ENCODE results near the gene ZFP36L1. TPM values are rescaled to one million over a fixed set of nuclear protein-coding genes. Genes with fewer than 3 reads are reported as not detected.

Gene ZFP36L1
- total RNA-seq, 2 donors from 2014 or later = 73.4 to 158 TPM

DNA sequence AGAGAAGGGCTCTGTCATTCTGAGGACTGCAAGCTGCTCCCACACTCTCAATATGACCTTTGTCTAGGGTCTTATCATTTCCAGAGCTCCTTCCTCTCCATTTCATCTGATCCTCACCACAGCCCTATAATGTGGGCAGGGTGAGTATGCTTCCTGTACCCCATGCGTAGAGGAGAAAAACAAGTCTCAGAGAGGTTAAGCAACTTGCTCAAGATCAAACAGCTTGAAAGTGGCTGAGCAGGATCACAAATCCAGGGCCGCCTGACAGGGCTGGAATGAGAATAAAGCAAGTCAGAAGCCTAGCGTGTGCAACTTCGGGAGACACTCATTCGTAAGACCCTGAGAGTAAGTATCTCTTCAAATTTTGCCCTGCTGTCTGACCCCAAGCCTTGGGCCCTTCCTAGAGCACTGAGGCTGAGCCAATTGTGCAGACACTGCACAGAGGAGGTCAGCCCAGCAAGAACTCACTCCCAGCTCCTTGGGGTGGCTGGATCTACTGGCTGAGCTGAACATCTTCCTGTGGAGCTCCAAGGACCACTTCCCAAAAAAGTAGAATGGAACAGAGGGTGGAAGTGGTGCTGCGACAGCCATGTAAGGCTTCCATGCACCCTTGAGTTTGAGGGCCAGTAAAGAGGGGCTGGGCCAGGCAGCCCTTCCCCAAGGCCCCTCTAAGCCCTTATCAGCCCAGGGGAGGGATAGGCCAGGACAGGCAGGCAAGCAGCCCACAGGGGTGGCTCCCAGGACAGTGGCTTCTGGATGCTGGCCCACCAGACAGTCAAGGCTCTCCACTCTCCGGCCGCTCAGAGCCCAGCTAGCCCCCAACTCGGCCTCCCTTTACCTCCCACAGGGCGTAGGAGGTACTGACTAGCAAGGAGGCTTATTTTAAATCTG lies 10.5 kb downstream of the ZFP36L1 start:
- ATAC-seq (peak; percentile 78 to 85), DNase-seq (ENCODE audit: low spot score in 2 of 2) (peak; percentile 68 to 79)
- Mint-ChIP-seq H3K27ac (peak overlapping the region; percentile 90 to 92), H3K36me3 (peaks cover 5 to 18% of the 10 kb centered on the region in 2 donors), H3K9me3 (peaks cover 0 to 4% of the 10 kb centered on the region in 2 donors)

DNA sequence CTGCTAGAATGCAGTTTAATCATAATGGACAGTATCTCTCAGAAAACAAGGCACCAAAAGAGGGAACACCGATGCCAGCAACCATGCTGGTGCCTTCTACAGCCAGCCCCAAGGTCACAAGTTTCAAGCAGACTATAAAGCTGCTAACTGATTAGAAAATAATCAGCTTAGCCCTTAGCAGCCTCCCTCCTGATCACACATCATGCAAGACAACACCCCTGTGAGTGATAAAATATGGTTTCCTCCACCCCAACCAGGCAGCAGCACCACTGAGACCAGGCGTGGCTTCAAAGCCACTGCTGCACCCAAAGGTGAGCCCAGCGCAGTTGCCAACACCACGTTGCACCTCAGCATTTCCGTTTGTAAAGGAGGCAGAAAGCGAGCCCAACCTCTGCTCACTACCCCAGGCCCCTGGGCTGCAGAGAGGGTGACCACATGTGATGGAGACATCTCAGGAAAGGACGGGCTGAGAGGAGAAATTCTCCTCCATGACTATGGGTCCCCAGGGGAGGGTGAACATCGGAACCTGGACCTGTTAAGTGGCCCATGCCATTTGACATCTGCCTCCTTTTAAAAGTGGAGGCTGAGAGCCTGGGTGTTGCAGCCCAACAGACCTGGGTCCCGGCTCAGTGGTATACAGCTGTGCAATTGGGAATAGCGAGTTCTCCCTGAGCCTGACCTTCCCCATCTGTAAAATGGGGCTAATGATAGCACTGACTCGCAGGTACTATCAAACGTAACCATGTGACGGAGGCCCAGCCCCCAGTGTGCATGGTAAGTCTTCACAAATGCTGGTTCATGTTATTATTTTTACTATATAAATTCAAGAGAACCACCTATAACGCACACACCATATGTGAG lies 11.5 kb downstream of the ZFP36L1 start:
- H3K27ac Mint-ChIP-seq = peak overlapping the region; percentile 91 to 92

DNA sequence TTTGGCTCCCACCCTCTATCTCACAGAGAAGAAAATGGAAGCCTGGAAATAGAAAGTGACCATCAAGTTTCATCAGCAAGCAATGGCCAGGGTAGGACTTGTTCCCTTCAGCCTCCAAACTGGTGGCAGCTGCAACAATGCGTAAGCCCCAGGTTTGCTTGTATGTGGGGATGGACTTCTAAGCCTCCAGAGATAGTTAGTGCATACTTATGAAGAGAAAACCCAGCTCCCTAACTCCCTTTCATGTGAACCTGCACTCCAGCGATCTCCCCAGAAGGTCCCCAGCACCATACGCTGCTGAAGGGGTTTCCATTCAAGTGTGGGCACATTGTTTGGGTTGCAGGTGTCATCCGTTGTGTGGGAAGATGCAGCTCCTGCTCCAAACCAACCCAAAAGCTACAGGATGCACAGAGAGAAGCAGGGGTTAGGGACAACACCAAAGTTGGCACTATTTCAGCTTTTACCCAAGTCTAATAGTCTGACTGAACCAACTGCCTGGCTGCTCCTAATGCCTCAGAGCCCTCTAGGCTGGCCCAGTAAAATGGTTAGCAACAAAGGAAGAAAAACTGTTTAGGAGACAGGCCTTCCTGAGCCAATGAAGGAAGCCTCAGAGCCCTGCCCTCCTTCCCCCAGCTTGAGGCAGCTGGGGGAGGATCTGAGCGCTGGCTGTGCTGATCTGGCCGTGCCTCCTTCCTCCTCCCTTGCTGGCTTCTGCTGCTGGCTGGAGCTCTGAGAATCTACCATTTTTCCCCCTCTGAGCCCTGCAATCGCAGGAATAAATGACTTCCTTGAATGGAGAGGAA lies 12.3 kb downstream of the ZFP36L1 start:
- DNase-seq (ENCODE audit: low spot score in 2 of 2) = peak in 1 of 2 donors; percentile 20
- Mint-ChIP-seq H3K27ac (peak overlapping the region; percentile 91 to 92), H3K36me3 (peaks cover 6 to 7% of the 10 kb centered on the region in 2 donors), H3K9me3 (peaks cover 4 to 6% of the 10 kb centered on the region in 2 donors)
- no peak for ATAC-seq

More for the DNA sequence above, 11.5 kb downstream of the ZFP36L1 start:
- ATAC-seq = peak; percentile 16 to 18
- Mint-ChIP-seq H3K9me3 (peaks cover 0 to 4% of the 10 kb centered on the region in 2 donors), H3K36me3 (peaks cover 5 to 10% of the 10 kb centered on the region in 2 donors)
- peak; percentile 47 to 65 for DNase-seq (ENCODE audit: low spot score in 2 of 2)

DNA sequence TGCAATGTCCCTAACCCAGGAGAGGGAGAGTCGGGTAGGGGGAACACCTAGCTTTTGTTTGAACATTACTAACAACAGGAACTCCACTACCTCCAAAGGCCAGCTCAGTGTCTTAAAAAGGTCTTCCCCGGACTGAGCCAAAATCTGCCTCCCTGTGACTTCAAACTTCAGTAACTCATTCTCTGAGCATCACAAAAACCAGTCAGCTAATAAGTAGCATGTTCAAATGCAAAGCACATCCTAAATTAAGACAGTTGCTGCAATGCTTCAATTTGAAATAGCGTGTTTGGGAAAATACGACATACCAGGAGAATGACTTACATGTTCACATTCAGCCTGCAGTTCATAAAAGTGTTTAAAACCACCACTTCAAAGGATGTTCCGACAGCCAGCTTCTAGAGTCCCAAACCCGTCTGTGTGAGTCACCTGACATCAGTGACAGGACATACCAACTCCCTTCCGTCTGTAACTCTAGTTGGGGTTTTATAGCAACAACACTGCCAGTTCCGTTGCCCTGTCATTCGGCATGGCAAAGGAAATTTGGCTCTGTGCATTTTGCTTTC lies 13.0 kb downstream of the ZFP36L1 start:
- Mint-ChIP-seq H3K36me3 (peaks cover 3 to 13% of the 10 kb centered on the region in 2 donors), H3K9me3 (peaks cover 2 to 11% of the 10 kb centered on the region in 2 donors), H3K27ac (peak overlapping the region; percentile 34 to 92)
- DNase-seq (ENCODE audit: low spot score in 2 of 2) (peak in 1 of 2 donors; percentile 48), ATAC-seq (peak; percentile 47 to 57)

DNA sequence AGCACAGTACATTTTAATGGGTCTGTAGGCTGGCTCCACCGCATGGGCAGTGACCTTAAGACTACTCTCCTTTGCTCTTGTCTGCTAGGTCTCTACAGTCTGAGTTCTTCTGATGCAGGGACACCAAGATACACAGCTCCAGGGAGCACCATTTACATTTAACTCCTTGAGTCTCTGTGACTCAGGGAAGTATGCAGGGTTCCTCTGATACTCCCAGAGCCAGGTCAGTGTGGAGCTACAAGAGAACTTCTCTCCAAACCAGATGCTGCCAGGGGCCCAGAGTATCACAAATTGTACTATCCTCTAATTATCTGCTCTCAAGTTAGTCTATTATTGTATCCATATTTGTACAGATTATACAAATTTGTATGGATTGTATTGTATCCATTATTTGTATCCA lies 15.2 kb downstream of the ZFP36L1 start:
- DNase-seq (ENCODE audit: low spot score in 2 of 2) = no peak
- ATAC-seq = no peak
- H3K27ac Mint-ChIP-seq = no peak overlapping the region

DNA sequence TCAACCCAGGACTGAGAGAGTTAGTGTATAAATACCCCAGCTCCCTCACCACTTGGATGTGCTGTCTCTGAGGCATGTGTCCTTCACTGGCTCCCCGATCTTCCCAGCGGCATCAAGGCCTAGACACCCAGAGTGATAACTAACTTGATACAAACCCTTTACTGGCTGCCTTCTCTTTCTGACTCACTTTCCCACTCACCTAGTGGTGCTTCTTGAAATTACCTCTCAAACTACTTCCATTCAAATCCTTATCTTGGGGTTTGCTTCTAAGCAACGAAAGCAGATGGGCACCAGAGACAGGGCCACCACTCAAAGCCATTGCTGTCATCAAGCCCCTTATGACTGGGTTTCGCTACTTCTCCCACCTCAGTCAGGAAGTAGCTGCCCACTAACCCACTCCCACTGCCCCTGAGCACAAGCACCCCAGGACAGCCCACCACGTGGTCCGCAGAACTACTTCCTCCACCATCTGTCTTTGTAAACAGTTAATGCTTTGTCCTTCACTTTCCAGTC lies 17.2 kb downstream of the ZFP36L1 start:
- no peak overlapping the region for H3K27ac Mint-ChIP-seq
- peaks cover 3 to 15% of the 10 kb centered on the region in 2 donors for H3K9me3 Mint-ChIP-seq
- H3K36me3 Mint-ChIP-seq = peaks cover 4 to 35% of the 10 kb centered on the region in 2 donors
- DNase-seq (ENCODE audit: low spot score in 2 of 2) (no peak), ATAC-seq (no peak)

More for the DNA sequence above, 15.2 kb downstream of the ZFP36L1 start:
- peaks cover 4 to 35% of the 10 kb centered on the region in 2 donors for H3K36me3 Mint-ChIP-seq
- peaks cover 3 to 15% of the 10 kb centered on the region in 2 donors for H3K9me3 Mint-ChIP-seq

DNA sequence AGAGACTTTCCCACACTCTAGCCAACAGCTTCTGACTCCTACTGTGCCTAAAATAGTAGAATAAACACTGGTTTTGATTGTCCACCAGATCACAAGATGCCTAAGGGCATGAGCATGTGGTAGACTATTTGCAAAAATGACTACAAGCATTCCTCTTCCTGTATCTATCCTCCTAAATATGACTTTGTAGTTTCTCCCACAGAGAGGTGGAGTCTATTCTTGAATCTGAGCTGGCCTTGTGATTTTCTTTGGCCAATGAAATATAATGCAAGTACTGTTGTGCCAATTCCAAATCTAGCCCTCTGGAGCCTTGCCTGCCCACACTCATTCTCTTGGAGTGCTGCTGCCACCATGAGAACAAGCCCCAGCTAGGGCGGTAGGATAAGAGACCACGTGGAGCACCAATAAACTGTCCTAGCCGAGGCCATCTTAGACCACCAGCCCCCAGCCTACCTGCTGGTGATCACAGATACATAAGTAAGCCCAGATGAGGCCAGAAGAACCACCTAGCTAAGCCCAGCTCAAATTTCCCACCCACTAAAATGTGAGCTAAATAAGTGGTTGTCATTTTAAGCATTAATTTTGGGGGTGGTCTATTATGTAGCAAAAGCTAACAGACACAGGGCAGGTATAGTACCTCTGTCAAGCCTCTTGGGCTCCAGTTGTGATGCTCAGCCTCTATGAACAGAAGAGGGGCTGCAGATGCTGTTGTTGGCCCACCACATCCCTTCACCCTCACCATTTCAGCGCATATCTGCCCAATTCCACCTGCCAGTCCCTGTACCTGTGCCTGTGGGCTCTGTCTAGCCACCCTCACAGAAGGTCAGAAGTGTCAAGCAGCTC lies 17.9 kb downstream of the ZFP36L1 start:
- Mint-ChIP-seq H3K27ac (peak overlapping the region in 1 of 2 donors; percentile 7), H3K9me3 (peaks cover 3 to 15% of the 10 kb centered on the region in 2 donors), H3K36me3 (peaks cover 4 to 35% of the 10 kb centered on the region in 2 donors)
- ATAC-seq (no peak), DNase-seq (ENCODE audit: low spot score in 2 of 2) (peak in 1 of 2 donors; percentile 43)

DNA sequence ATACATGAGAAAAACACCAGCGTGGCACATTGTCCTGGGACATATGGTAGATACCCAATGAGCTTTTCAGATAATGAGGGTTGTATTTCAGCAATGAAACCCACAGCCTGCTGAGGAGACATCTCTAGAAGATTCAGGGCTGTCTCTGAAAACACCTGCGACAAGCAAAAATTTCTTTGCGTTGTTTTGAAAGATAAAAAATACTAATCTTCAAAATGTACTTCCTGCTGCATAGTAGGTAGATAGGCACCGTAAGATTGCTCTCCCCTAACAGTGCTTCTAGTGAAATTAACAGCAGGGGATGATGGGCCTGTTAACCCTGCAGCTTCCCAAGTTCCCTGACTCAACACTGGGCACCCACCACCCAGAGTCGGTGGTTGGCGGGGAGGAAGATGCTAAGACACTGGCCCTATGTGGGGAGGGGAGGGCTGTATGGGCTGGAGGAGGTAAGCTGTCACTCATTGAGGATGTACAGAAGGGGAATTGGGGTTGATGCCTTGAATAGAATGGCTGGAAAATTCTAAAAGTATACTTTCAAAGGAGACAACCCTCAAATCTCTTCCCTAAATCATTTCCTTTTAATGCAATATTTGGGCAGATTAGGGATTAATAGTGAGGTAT lies 20.0 kb downstream of the ZFP36L1 start:
- ATAC-seq (no peak), DNase-seq (ENCODE audit: low spot score in 2 of 2) (peak in 1 of 2 donors; percentile 38)
- Mint-ChIP-seq H3K27ac (no peak overlapping the region), H3K36me3 (peaks cover 4 to 35% of the 10 kb centered on the region in 2 donors), H3K9me3 (peaks cover 3 to 15% of the 10 kb centered on the region in 2 donors)

DNA sequence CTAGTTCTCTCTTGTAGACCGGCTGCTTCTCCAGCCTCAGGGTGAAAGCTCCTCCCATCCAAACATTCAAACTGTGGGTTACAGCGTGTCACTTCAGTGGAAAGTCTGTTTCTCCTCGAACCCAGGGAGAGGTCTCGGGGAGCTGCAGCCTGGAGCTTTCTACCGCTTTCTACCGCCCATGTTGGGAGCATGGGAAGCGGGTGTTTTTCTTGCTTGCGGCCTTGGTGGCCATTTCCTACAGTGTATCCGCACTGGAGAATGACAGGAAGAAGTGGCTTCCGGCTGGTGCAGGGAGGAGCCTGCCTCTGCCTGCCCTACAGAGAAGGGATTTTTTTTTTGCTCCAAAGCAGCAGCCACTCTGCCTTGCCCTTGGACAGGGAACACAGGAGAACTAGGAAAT lies 21.2 kb downstream of the ZFP36L1 start:
- Mint-ChIP-seq H3K27ac (peak overlapping the region; percentile 73 to 82), H3K9me3 (peaks cover 3 to 15% of the 10 kb centered on the region in 2 donors), H3K36me3 (peaks cover 4 to 35% of the 10 kb centered on the region in 2 donors)
- ATAC-seq (peak in 1 of 2 donors; percentile 62), DNase-seq (ENCODE audit: low spot score in 2 of 2) (peak; percentile 13 to 52)

DNA sequence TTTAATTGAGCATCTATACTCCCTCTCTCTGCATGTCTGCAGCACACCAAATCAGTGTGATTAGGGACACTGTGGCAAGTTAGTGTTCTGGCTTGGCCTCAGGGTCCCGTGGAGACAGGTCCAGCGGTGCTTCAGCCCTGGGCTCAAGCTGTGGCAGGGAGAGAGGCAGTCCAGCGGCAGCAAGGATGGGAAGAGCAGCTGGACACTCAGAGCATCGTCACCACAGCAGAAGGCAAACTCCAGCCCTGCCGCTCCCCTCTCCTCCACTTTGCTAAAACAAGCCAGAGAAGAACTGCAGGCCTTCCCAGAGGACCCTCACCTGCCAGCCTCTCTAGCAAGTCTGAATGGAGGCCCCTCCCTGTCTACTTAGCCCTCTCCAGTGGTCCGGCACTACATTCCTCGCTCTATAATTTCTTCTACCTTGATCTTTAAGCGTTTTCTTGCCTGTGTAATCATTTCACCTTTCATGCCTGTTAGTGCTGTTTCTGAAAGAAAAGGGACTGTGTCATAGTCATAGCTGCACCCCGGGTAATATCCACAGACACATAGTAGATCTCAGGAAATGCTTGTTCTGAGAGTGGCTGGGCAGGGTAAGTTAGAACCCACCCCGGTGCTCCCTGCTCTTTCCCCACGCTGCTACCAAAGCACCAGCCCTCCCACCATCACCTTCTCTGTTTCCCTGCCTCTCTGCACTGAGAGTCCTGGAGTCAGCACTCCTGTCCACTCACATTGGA lies 22.1 kb downstream of the ZFP36L1 start:
- Mint-ChIP-seq H3K36me3 (peaks cover 4 to 30% of the 10 kb centered on the region in 2 donors), H3K9me3 (peaks cover 3 to 11% of the 10 kb centered on the region in 2 donors), H3K27ac (peak overlapping the region; percentile 40 to 73)
- DNase-seq (ENCODE audit: low spot score in 2 of 2) = peak in 1 of 2 donors; percentile 28
- peak; percentile 33 to 56 for ATAC-seq

DNA sequence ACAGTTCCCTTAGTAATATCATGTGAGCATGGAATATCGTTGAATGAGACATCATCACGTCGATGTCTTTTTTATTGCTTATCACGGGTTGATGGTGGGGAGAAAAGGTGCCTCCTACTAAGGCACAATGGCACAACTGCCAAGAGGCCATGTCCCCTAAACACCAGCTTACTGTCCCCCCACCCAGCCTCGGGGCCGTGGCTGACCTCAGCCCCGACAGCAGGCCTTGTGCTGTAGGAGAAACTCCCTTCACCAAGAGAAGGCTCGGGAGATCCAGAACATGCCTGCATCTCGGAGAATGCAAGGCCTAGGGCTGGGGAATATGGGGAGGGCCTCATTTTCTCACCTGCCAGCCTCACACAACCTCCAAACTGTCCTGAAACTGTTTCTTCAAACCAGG lies 22.8 kb downstream of the ZFP36L1 start:
- H3K9me3 Mint-ChIP-seq = peaks cover 3 to 7% of the 10 kb centered on the region in 2 donors
- ATAC-seq = no peak
- H3K27ac Mint-ChIP-seq = no peak overlapping the region
- DNase-seq (ENCODE audit: low spot score in 2 of 2) = peak in 1 of 2 donors; percentile 6
- H3K36me3 Mint-ChIP-seq = peaks cover 3 to 24% of the 10 kb centered on the region in 2 donors

DNA sequence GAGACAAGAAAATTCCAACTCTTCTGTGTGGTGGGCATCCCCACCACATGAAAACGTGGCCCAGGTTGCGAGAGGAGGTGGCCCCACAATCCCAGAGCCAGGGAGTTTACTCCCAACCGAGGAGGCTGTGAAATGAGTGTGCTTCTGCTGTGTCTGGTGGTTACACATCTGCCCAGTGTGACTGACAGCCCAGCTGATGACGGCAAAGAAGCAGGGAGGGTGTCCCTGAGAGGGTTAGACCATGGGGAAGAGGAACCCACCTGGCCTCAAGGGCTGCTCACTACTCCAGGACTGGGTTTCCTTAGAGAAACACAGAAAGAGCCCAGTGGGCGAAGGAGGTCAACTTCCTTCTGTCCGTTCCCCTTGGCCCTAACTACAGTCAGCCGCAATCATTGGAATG lies 24.6 kb downstream of the ZFP36L1 start:
- DNase-seq (ENCODE audit: low spot score in 2 of 2) = peak in 1 of 2 donors; percentile 11
- H3K27ac Mint-ChIP-seq = no peak overlapping the region
- H3K36me3 Mint-ChIP-seq = peaks cover 0 to 6% of the 10 kb centered on the region in 2 donors
- no peak for ATAC-seq
- no peaks in the 10 kb centered on the region for H3K9me3 Mint-ChIP-seq

DNA sequence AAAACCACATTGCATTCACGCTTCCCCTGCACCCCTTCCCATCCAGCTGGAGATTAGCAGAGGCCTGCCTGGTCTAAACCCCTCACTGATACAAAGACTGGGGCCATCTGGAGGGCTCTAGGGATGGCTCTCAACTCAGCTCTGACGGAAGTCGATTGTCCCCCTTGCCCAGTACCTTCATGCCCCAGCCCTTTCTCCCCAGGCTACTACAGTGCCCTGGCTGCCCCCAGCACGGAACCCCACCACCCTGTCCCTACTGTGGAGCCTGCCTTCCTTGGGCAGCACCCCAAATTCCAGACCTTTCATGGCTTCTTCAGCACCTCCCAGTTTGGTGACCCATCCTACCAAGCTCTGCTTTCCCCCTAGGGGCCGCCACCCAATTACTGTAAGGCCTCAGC lies 25.6 kb downstream of the ZFP36L1 start:
- Mint-ChIP-seq H3K36me3 (no peaks in the 10 kb centered on the region), H3K9me3 (no peaks in the 10 kb centered on the region), H3K27ac (peak overlapping the region in 1 of 2 donors; percentile 2)
- DNase-seq (ENCODE audit: low spot score in 2 of 2) (peak in 1 of 2 donors; percentile 42), ATAC-seq (peak in 1 of 2 donors; percentile 5)

Measured in activated naive CD4-positive, alpha-beta T cell treated with anti-CD3 and anti-CD28 coated beads, Interleukin-2, amount 50 U/mL, for 72 hours (primary cell).